ENCODE data around the gene KRTAP5-11. TPM values are rescaled to one million over a fixed set of nuclear protein-coding genes. Genes with fewer than 3 reads are reported as not detected.
"Not testable (repeated sequence)": the region's sequence is repeated elsewhere in the genome, so short reads cannot be mapped to it uniquely, and the experiment has no call there.

The KRTAP5-11 gene
- total and polyA plus RNA-seq, 2 of the 4 experiments (the other 2 are of a cell fraction): not detected

GRCh38 chr11:71606853-71607519 lies 24.3 kb upstream of the KRTAP5-11 start:
- H3K9me3 ChIP-seq (ENCODE audit: control insufficient read depth, insufficient read depth, low read length); H4K5ac ChIP-seq (ENCODE audit: low read depth, low read length); H3K79me1 ChIP-seq (ENCODE audit: low read depth in 1 of 2, low read length in 2 of 2); H3K23ac ChIP-seq (ENCODE audit: low read depth, low read length); CTCF ChIA-PET; intact Hi-C loops (cut with micrococcal nuclease); H3K36me3 ChIP-seq (ENCODE audit: control insufficient read depth, insufficient read depth, low read length); H3K18ac ChIP-seq (ENCODE audit: low read depth, low read length); H3K4me1 ChIP-seq (ENCODE audit: control insufficient read depth, insufficient read depth, low read length); H2BK120ac ChIP-seq (ENCODE audit: low read depth, low read length); DNase-seq; H2AK9ac ChIP-seq (replicated peaks; ENCODE audit: low read depth, low read length, poor library complexity); H2BK15ac ChIP-seq (ENCODE audit: low read depth, low read length); H3K4ac ChIP-seq (ENCODE audit: low read depth, low read length); H4K8ac ChIP-seq (ENCODE audit: low read depth in 2 of 2, low read length in 2 of 2); in situ Hi-C loops (cut with MboI; ENCODE audit: low sequenced_read_pairs); H4K91ac ChIP-seq (ENCODE audit: insufficient read depth, low read depth, low read length); H3K9ac ChIP-seq (ENCODE audit: low read depth, low read length); H3K56ac ChIP-seq (ENCODE audit: extremely low read depth, insufficient read depth, low read length); ATAC-seq (ENCODE audit: low read depth); H3K4me3 ChIP-seq (ENCODE audit: insufficient read depth, low read depth, low read length); dilution Hi-C loops (cut with HindIII; ENCODE audit: low sequenced_read_pairs, unreplicated experiment); H2BK5ac ChIP-seq (ENCODE audit: low read depth, low read length, poor library complexity, severe bottlenecking); H2AFZ ChIP-seq (replicated peaks; ENCODE audit: low read length, poor library complexity); POLR2A ChIA-PET (ENCODE audit: unreplicated experiment); H3K9me1 ChIP-seq (ENCODE audit: insufficient read depth, low read length); H4K20me1 ChIP-seq (ENCODE audit: insufficient read depth, low read length); H2AK5ac ChIP-seq (ENCODE audit: low read depth, low read length); H2BK20ac ChIP-seq (ENCODE audit: low read depth, low read length); H3K27ac ChIP-seq (ENCODE audit: insufficient read depth, low read length); H3K14ac ChIP-seq (replicated peaks; ENCODE audit: low read depth, low read length); H3K4me2 ChIP-seq (ENCODE audit: low read depth, low read length); BruUV-seq (replicated peaks): not testable (repeated sequence)
- WGBS, 2 experiments (ENCODE audit: extremely low coverage in 2 of 2, insufficient read length in 1 of 2): 23% methylated on average over 7 of the region's 48 CpGs; no CpG with 5 or more reads in 1 of the 2 experiments
- H3K27me3 ChIP-seq (ENCODE audit: control insufficient read depth, insufficient read depth, low read length): peaks cover 11% of the 10 kb centered on the region

GRCh38 chr11:71604798-71605488 lies 22.3 kb upstream of the KRTAP5-11 start:
- H3K4me3 ChIP-seq (ENCODE audit: insufficient read depth, low read depth, low read length); H3K18ac ChIP-seq (ENCODE audit: low read depth, low read length); H2AK9ac ChIP-seq (replicated peaks; ENCODE audit: low read depth, low read length, poor library complexity); POLR2A ChIA-PET (ENCODE audit: unreplicated experiment); H2BK120ac ChIP-seq (ENCODE audit: low read depth, low read length); H3K56ac ChIP-seq (ENCODE audit: extremely low read depth, insufficient read depth, low read length); H3K4ac ChIP-seq (ENCODE audit: low read depth, low read length); H3K23ac ChIP-seq (ENCODE audit: low read depth, low read length); ATAC-seq (ENCODE audit: low read depth); H3K9me3 ChIP-seq (ENCODE audit: control insufficient read depth, insufficient read depth, low read length); H3K4me2 ChIP-seq (ENCODE audit: low read depth, low read length); H2BK15ac ChIP-seq (ENCODE audit: low read depth, low read length); H2BK5ac ChIP-seq (ENCODE audit: low read depth, low read length, poor library complexity, severe bottlenecking); H3K14ac ChIP-seq (replicated peaks; ENCODE audit: low read depth, low read length); H3K9ac ChIP-seq (ENCODE audit: low read depth, low read length); H2AK5ac ChIP-seq (ENCODE audit: low read depth, low read length); H3K9me1 ChIP-seq (ENCODE audit: insufficient read depth, low read length); H2AFZ ChIP-seq (replicated peaks; ENCODE audit: low read length, poor library complexity); in situ Hi-C loops (cut with MboI; ENCODE audit: low sequenced_read_pairs); CTCF ChIA-PET; H2BK20ac ChIP-seq (ENCODE audit: low read depth, low read length); H4K91ac ChIP-seq (ENCODE audit: insufficient read depth, low read depth, low read length); H4K5ac ChIP-seq (ENCODE audit: low read depth, low read length); H4K20me1 ChIP-seq (ENCODE audit: insufficient read depth, low read length); H3K4me1 ChIP-seq (ENCODE audit: control insufficient read depth, insufficient read depth, low read length); DNase-seq; H3K36me3 ChIP-seq (ENCODE audit: control insufficient read depth, insufficient read depth, low read length); intact Hi-C loops (cut with micrococcal nuclease); H3K79me1 ChIP-seq (ENCODE audit: low read depth in 1 of 2, low read length in 2 of 2); dilution Hi-C loops (cut with HindIII; ENCODE audit: low sequenced_read_pairs, unreplicated experiment); H3K27ac ChIP-seq (ENCODE audit: insufficient read depth, low read length); H4K8ac ChIP-seq (ENCODE audit: low read depth in 2 of 2, low read length in 2 of 2); BruUV-seq (replicated peaks): not testable (repeated sequence)
- WGBS, 2 experiments (ENCODE audit: extremely low coverage in 2 of 2, insufficient read length in 1 of 2): no CpG with 5 or more reads among the region's 17 CpGs
- H3K27me3 ChIP-seq (ENCODE audit: control insufficient read depth, insufficient read depth, low read length): peaks cover 11% of the 10 kb centered on the region

All from IMR-90 (cell line).